GM12874 (cell line): Measurements from ENCODE around the gene YKT6.

ENCODE experiments used
- CTCF ChIP-seq: IDR thresholded peaks from 2 replicates; pipeline ENCODE4 v1.5.1; 2011; ENCODE audit warnings: low read depth, mild to moderate bottlenecking, control low read depth, low read length, moderate library complexity; ENCODE audit not compliant: insufficient read depth

The YKT6 gene

DNA sequence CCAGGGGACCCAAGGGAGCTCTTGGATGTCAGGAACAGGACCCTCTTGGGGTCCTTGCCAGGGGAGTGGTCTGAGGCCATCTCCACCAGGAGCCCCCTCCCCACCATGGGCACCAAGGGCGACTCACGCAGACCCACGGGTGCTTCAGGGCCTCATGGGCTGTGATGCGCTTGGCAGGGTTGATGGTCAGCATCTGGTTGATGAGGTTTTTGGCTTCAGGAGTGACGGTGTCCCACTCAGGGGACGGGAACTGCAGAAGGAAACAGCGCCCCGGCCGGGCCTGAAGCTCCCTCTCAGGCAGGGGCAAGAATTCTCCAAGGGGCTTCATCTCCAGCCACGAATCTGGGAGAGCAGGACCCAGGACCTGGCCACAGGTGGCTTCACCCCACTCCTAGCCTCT lies 41.3 kb downstream of the YKT6 start:
- no peak for TF ChIP-seq CTCF

DNA sequence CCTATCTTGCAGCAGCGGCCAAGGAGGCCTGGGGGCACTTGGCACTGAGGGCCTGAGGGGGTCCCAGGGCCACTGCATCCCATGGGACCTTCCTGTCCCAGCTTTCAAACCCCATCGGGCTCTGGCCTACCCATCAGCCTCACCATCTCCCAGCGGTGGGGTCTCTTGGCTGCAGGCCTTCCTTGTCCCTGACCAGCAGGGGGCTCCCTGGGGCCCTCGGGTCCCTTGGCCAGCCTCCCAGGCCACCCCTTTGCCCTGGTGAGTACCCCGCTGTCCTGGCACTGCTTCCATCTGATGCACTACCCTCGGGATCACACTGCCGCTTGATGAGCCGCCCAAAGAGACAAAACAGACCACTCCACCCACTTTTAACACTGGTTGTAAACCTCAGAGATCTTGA lies 43.5 kb downstream of the YKT6 start:
- peak; percentile 74 for TF ChIP-seq CTCF

- no peak for TF ChIP-seq CTCF
Observed at GRCh38 chr7:44246396-44247113, 45.8 kb downstream of the YKT6 start.

GRCh38 chr7:44247868-44248651 lies 47.3 kb downstream of the YKT6 start:
- TF ChIP-seq CTCF, result no peak

DNA sequence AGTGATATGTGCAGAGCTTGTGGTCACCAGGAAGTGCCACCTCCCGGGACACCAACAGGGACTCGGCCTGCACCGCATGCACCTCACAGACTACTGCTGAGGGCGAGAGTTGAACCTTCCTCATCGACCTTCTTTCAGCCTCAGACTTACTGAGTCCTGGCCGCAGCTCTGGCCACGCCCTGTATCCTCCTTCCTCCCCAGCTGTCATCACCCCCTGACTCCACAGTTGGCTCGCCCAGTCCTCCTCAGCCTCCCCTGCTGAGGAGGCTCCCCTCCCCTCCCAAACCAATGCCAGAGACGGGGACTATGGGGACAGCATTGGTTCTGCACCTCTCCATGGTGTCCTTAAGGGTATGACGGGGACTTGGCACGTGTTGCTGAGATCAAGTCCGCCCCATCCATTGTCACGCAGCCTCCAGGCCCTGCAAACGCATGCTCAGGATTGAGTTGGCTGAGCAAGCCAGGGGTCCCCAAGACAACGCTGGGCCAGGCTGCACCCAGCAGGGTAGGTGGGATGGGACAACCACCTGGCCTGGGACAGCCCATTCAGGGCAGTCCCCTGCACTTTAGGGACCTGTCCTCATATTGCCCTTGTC lies 49.0 kb downstream of the YKT6 start:
- TF ChIP-seq CTCF, result no peak

GRCh38 chr7:44251269-44251668 lies 50.5 kb downstream of the YKT6 start:
- TF ChIP-seq CTCF, result no peak

GRCh38 chr7:44251881-44252280 lies 51.1 kb downstream of the YKT6 start:
- TF ChIP-seq CTCF, result no peak
